B cell (primary cell): Measurements from ENCODE around the gene ACSM3. TPM values are rescaled to one million over a fixed set of nuclear protein-coding genes. Genes with fewer than 3 reads are reported as not detected.

Source experiments
- ATAC-seq: fragments of 200-7000 bp; cut with Tn5 transposase; one replicate; pipeline ENCODE4 v1.10.0; 2021; ENCODE audit warnings: low read depth, mild to moderate bottlenecking, moderate number of reproducible peaks, moderate library complexity
- CTCF ChIA-PET: fragments of 350-600 bp; sonication (Branson Sonifier 250); formaldehyde crosslinking; loops from one replicate; lab custom pipeline; 2021; ENCODE audit warnings: antibody characterized with exemption, inconsistent platforms; lab: Charles Lee
- POLR2A ChIA-PET: fragments of 350-600 bp; sonication (Branson Sonifier 250); formaldehyde crosslinking; loops from one replicate; lab custom pipeline; 2021; ENCODE audit warnings: antibody characterized with exemption; lab: Charles Lee
- DNase-seq: peaks from one replicate; pipeline ENCODE4 v3.0.0; 2013
- H2AFZ ChIP-seq: 2 replicates; pipeline ENCODE4 v1.6.1; 2012; ENCODE audit warnings: mild to moderate bottlenecking, low read depth, low read length; ENCODE audit not compliant: insufficient read depth, poor library complexity, severe bottlenecking
- H3K27ac ChIP-seq, 2 donors: 1 replicate in 1 of 2; 2 replicates in 1 of 2; pipeline ENCODE4 v1.5.1; 2012 to 2013; ENCODE audit warnings: low read length in 2 of 2, mild to moderate bottlenecking in 2 of 2, moderate library complexity in 1 of 2
- H3K27me3 ChIP-seq, 4 experiments: fragments of 200-600 bp in 1 of 4; sonication (generic) in 1 of 4; replicated peaks in 1 of 4; 1 replicate in 2 of 4; 2 replicates in 2 of 4; pipeline versions ENCODE4 v1.6.1 to v1.7.0; 2013 to 2016; ENCODE audit warnings: low read length in 3 of 4, mild to moderate bottlenecking in 2 of 4, mixed read lengths in 1 of 4, moderate library complexity in 1 of 4; ENCODE audit not compliant: insufficient read depth in 4 of 4, control insufficient read depth in 3 of 4; ENCODE audit errors: control extremely low read depth in 1 of 4
- H3K36me3 ChIP-seq, 2 experiments: replicated peaks in 1 of 2; 1 replicate in 1 of 2; 2 replicates in 1 of 2; pipeline versions ENCODE4 v1.6.1 to v1.7.1; 2013; ENCODE audit warnings: low read length in 1 of 2; ENCODE audit not compliant: insufficient read depth in 2 of 2, control insufficient read depth in 1 of 2; ENCODE audit errors: control extremely low read depth in 1 of 2, extremely low read depth in 1 of 2
- H3K4me1 ChIP-seq, 2 donors: fragments of 200-600 bp in 1 of 2; sonication (generic) in 1 of 2; 1 replicate in 1 of 2; 2 replicates in 1 of 2; pipeline versions ENCODE4 v1.5.1 to v1.6.1; 2013 to 2017; ENCODE audit warnings: low read length in 2 of 2; ENCODE audit not compliant: control insufficient read depth in 2 of 2, insufficient read depth in 2 of 2
- H3K4me2 ChIP-seq: replicated peaks from 2 replicates; pipeline ENCODE3; 2012; ENCODE audit warnings: mild to moderate bottlenecking, low read depth, low read length; ENCODE audit not compliant: poor library complexity, severe bottlenecking
- H3K4me3 ChIP-seq, 5 experiments: fragments of 200-600 bp in 1 of 5; sonication (generic) in 1 of 5; 1 replicate in 3 of 5; 2 replicates in 2 of 5; pipeline versions ENCODE4 v1.5.1 to v1.7.0; 2011 to 2016; ENCODE audit warnings: low read length in 4 of 5, mild to moderate bottlenecking in 4 of 5, low read depth in 2 of 5, control low read depth in 1 of 5, moderate library complexity in 1 of 5; ENCODE audit not compliant: insufficient read depth in 1 of 5; ENCODE audit errors: control extremely low read depth in 1 of 5, extremely low read depth in 1 of 5
- H3K79me2 ChIP-seq: fragments of 200-600 bp; sonication (generic); one replicate; pipeline ENCODE4 v1.6.0; 2016; ENCODE audit warnings: low read length; ENCODE audit not compliant: control insufficient read depth, insufficient read depth
- H3K9ac ChIP-seq: fragments of 200-600 bp; sonication (generic); 2 replicates; pipeline ENCODE4 v1.6.1; 2017; ENCODE audit warnings: mild to moderate bottlenecking, low read length, moderate library complexity
- H3K9me3 ChIP-seq, 3 donors: one replicate each; pipeline versions ENCODE4 v1.6.1 to v1.7.1; 2013; ENCODE audit warnings: low read length in 2 of 3; ENCODE audit not compliant: control insufficient read depth in 2 of 3, insufficient read depth in 1 of 3; ENCODE audit errors: control extremely low read depth in 1 of 3
- H4K20me1 ChIP-seq: 2 replicates; pipeline ENCODE4 v1.6.0; 2012; ENCODE audit warnings: mild to moderate bottlenecking, low read length; ENCODE audit not compliant: insufficient read depth, control insufficient read depth, poor library complexity, severe bottlenecking
- H3K27ac Mint-ChIP-seq: one replicate; pipeline ENCODE4 v1.8.0; 2021; ENCODE audit warnings: mixed read lengths
- H3K27me3 Mint-ChIP-seq: one replicate; pipeline ENCODE4 v1.8.0; 2021; ENCODE audit warnings: mixed read lengths
- H3K4me1 Mint-ChIP-seq: one replicate; pipeline ENCODE4 v1.8.0; 2021; ENCODE audit warnings: mixed read lengths
- H3K4me3 Mint-ChIP-seq: one replicate; pipeline ENCODE4 v1.8.0; 2021; ENCODE audit warnings: mixed read lengths
- H3K9me3 Mint-ChIP-seq: one replicate; pipeline ENCODE4 v1.8.0; 2022; ENCODE audit warnings: mixed read lengths; ENCODE audit not compliant: insufficient read depth
- EZH2 ChIP-seq: IDR thresholded peaks from 2 replicates; pipeline ENCODE4 v1.6.1; 2012; ENCODE audit warnings: borderline replicate concordance, low read depth, mild to moderate bottlenecking, moderate library complexity, low read length; ENCODE audit not compliant: insufficient read depth, poor library complexity, severe bottlenecking
- WGBS: methylation state at CpG from one replicate; pipeline ENCODE4 v1.1.5; 2013; ENCODE audit warnings: missing lambda C conversion rate; ENCODE audit not compliant: insufficient coverage; 5-methylcytosine and 5-hydroxymethylcytosine counted together
- intact Hi-C: fragments of 100-400 bp; cut with micrococcal nuclease; formaldehyde crosslinking; loops from one replicate; pipeline ENCODE4 v1.10.0; 2022
- polyA plus RNA-seq: library from polyadenylated mRNA; depleted of rRNA; stranded (reverse); fragments of >200 nt; gene quantifications from 2 replicates; pipeline ENCODE4 v1.2.3, GENCODE V29; 2012
- total RNA-seq, 2 donors: library from RNA; stranded (reverse); fragments of 120-200 nt in 1 of 2; gene quantifications; 1 replicate in 1 of 2; 2 replicates in 1 of 2; pipeline versions ENCODE4 v1.2.3 to v1.2.4, GENCODE V29; 2013 to 2022
- TF ChIP-seq, protein P1 (sequence below): fragments of 200-600 bp; IDR thresholded peaks from one replicate; pipeline ENCODE4 v1.8.0; 2022; ENCODE audit warnings: antibody characterized with exemption, mild to moderate bottlenecking

ACSM3 gene
- total and polyA plus RNA-seq, 2 donors (not counting 1 experiment from before 2014, with no cell fraction given), result 6.3 to 84.2 TPM

DNA sequence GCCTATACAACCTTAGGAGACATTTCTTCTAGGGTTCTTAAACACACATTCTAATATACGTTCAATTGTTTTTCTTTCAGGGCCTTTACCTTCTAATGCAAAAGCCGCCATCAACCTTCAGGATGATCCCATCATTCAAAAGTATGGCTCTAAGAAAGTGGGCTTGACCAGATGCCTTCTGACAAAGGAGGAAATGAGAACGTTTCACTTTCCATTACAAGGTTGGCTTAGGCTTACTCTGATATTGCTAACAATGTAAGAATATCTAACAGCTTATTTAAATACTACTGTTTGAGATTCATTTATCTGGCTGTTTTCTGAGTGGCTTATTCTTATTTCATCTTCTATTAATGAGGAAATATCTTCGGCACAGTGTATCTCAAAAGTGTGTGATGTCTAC, 57.9 kb downstream of the ACSM3 start:
- Histone ChIP-seq H3K9me3 (no peaks in the 10 kb centered on the region), H4K20me1 (no peaks in the 10 kb centered on the region), H3K4me3 (no peak overlapping the region), H3K36me3 (no peaks in the 10 kb centered on the region), H3K4me2 (no peak overlapping the region), H3K27ac (no peak overlapping the region), H3K79me2 (no peaks in the 10 kb centered on the region), H3K27me3 (no peaks in the 10 kb centered on the region), H2AFZ (no peak overlapping the region), H3K4me1 (no peaks in the 10 kb centered on the region), H3K9ac (no peak overlapping the region)
- CTCF ChIA-PET, result no interaction called here
- WGBS, result 83% methylated on average over 1 of the region's 4 CpGs
- Mint-ChIP-seq H3K27ac (no peak overlapping the region), H3K27me3 (no peaks in the 10 kb centered on the region), H3K4me1 (peaks cover 6% of the 10 kb centered on the region), H3K9me3 (peaks cover 2% of the 10 kb centered on the region), H3K4me3 (no peak overlapping the region)
- POLR2A ChIA-PET, result no interaction called here
- no peak for TF ChIP-seq EZH2
- TF ChIP-seq, protein P1, sequence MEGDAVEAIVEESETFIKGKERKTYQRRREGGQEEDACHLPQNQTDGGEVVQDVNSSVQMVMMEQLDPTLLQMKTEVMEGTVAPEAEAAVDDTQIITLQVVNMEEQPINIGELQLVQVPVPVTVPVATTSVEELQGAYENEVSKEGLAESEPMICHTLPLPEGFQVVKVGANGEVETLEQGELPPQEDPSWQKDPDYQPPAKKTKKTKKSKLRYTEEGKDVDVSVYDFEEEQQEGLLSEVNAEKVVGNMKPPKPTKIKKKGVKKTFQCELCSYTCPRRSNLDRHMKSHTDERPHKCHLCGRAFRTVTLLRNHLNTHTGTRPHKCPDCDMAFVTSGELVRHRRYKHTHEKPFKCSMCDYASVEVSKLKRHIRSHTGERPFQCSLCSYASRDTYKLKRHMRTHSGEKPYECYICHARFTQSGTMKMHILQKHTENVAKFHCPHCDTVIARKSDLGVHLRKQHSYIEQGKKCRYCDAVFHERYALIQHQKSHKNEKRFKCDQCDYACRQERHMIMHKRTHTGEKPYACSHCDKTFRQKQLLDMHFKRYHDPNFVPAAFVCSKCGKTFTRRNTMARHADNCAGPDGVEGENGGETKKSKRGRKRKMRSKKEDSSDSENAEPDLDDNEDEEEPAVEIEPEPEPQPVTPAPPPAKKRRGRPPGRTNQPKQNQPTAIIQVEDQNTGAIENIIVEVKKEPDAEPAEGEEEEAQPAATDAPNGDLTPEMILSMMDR, result no peak
- intact Hi-C loops, result no loop called here
- DNase-seq (no peak), ATAC-seq (no peak)

DNA sequence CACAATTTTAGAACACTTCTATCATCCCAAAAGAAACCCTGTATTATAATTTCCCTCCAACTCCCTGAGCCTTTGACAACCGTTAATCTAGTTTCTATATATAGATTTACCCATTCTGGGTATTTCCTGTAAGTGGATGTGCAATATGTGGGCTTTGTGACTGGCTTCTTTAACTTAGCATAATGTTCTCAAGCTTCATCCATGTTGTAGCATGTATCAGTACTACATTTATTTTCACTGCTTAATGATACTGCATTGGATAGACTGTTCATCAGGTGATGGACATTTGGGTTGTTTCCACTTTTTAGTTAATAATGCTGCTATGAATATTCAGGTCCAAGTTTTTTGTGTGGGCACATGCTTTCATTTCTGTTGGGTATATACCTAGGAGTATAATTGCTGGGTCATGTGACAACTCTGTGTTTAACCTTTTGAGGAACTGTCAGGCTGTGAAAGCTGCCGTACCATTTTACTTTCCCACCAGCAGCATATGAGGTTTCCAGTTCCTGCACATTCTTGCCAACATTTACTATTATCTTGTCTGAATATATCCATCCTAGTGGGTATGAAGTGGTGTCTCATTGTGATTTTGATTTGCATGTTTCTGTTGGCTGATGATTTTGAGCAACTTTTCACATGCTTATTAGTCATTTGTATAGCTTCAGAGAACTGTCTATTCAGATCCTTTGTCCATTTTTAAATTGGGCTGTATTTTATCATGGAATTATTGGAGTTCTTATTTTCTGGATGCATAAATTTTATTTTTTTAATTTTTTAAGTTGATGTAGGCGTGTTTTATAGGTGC, 58.9 kb downstream of the ACSM3 start:
- no peak overlapping the region for H3K4me3 Mint-ChIP-seq
- Histone ChIP-seq H3K4me1 (no peaks in the 10 kb centered on the region), H3K4me3 (no peak overlapping the region), H3K4me2 (no peak overlapping the region), H2AFZ (no peak overlapping the region), H4K20me1 (no peaks in the 10 kb centered on the region), H3K27ac (no peak overlapping the region), H3K9me3 (no peaks in the 10 kb centered on the region), H3K79me2 (no peaks in the 10 kb centered on the region), H3K27me3 (no peaks in the 10 kb centered on the region), H3K36me3 (no peaks in the 10 kb centered on the region), H3K9ac (no peak overlapping the region)
- ATAC-seq (no peak), DNase-seq (no peak)
- peaks cover 6% of the 10 kb centered on the region for H3K4me1 Mint-ChIP-seq
- no peaks in the 10 kb centered on the region for H3K27me3 Mint-ChIP-seq
- peaks cover 2% of the 10 kb centered on the region for H3K9me3 Mint-ChIP-seq
- intact Hi-C loops, result no loop called here
- CTCF ChIA-PET, result no interaction called here
- WGBS, result no CpG with 5 or more reads among the region's 3 CpGs
- H3K27ac Mint-ChIP-seq, result no peak overlapping the region
- TF ChIP-seq, protein P1, result no peak
- TF ChIP-seq EZH2, result no peak
- POLR2A ChIA-PET, result no interaction called here
